RCC 7860 (cell line): ENCODE data around the gene SLC34A3.

Experiments
- DNase-seq: peaks from one replicate; pipeline ENCODE4 v3.0.0-alpha.2; 2015; ENCODE audit warnings: low spot score
- FAIRE-seq: peaks from 2 replicates; lab custom pipeline; 2012; peaks lifted over from hg19 to GRCh38; lab: Jason Lieb, UNC

Gene SLC34A3

DNA sequence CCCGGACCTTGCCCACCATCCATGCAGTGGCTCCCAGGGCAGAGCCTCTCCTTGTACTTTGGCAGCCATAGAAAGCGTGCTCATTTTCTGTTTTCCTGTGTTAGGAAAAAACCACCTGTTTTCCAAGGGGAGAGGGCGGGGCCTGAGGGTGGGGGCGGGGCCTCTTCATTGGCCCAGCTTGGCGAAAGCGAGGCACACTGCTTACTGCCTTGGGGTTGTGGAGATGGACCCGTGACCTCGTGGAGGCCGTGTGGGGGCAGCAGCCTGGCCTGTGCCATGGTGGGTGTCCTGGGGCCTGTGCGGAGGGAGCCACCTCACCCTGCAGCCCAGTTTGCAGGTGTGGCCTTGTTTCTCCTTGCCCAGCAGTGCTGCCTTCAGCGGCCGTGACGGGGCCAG lies 42.4 kb downstream of the SLC34A3 start:
- FAIRE-seq (no peak), DNase-seq (no peak)

DNA sequence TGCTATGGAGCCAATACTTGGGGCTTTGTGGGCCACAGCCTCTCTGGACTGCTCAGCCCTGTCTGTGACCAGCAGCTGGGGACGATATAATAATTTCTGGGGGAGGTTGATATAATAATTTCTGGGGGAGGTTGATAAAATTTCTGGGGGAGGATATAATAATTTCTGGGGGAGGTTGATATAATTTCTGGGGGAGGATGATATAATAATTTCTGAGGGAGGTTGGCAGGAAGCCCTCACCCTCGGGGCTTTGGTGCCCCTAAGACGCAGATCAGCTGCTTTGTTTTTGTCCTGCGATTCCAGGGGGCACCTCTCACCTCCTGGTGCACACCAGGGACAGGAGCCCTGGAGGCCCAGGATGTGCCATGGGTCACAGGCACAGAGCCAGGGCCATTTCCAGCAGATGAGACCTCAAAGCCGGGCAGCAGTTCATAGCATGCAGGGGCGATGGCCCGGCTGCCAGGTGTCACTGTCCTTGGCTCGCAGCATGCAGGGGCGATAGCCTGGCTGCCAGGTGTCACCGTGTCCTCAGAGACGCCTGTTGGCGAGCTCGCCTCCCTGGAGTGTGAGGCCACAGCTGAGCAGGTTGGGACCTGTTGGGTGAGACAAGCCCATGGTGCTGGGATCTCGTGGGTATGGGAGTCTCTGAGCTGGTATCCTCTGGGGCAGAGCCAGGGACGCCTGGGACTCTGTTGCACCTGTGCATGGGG lies 43.1 kb downstream of the SLC34A3 start:
- FAIRE-seq = no peak
- no peak for DNase-seq

DNA sequence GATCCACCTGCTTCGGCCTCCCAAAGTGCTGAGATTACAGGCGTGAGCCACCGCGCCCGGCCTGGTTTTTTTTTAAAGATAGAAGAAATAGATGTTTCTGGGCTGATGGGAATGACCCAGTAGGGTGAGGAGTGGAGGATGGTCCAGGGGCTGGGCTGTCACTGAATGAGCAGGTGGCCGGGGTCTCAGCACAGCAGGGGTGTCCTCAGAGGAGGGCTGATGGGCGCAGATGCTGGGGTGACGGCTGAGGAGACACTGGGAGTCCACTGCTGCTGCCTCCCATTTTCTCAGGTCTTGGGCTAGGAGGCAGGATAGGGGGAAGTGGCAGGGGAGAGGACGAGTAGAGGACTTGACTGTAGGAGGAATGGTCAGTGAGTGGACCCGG lies 44.5 kb downstream of the SLC34A3 start:
- no peak for DNase-seq
- no peak for FAIRE-seq

DNA sequence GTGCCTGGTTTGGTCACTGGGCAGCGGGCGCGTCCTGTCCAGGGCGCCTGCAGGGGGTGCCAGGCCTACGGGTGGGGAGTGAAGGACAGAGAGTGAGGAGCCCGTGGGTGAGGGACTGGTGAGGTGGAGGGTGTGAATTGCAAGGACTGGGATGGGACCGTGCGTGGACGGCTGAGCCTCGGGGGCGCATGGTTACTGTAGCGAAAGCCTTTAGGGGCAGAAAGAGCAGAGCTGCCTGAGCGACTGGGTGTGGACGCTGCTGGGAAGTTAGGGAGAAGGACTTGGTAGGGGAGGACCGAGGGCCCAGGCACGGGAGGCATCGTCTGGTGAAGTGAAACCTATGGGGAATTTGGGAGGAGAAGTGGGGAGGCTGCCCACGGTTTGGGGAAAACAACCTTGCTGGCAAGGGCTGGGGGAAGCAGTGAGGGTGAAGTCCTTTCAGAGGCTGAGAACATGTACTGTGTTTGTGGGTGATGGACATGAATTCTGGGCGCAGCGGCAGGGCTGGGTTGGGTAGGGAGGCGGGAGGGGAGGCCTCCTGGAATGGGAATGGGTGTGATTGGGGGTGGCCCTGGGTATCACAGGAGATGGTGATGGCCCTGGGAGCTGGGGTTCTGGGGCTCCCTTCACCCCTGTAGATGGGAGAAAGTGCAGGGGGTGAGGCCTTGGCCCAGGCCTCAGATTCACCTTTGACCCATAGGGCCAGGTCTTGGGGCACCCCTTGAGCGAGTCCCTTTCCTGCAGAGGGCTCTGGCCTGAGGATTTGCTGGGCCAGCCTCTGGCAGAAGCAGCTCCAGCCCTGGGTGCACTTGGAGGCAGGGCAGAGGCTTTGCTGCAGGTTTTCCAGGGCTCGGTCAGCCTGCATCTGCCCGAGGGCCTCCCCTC lies 45.1 kb downstream of the SLC34A3 start:
- DNase-seq (no peak), FAIRE-seq (no peak)

GRCh38 chr9:137276473-137277328 lies 46.0 kb downstream of the SLC34A3 start:
- FAIRE-seq = no peak

GRCh38 chr9:137277329-137278041 lies 46.8 kb downstream of the SLC34A3 start, which contains the start of gene TOR4A:
TOR4A (plus strand) TSS chr9:137277726; CDS start chr9:137278690, 964 bp downstream.
- DNase-seq (peak; percentile 90), FAIRE-seq (peak; percentile 84)

More at GRCh38 chr9:137276473-137277328, 46.0 kb downstream of the SLC34A3 start:
- no peak for DNase-seq

DNA sequence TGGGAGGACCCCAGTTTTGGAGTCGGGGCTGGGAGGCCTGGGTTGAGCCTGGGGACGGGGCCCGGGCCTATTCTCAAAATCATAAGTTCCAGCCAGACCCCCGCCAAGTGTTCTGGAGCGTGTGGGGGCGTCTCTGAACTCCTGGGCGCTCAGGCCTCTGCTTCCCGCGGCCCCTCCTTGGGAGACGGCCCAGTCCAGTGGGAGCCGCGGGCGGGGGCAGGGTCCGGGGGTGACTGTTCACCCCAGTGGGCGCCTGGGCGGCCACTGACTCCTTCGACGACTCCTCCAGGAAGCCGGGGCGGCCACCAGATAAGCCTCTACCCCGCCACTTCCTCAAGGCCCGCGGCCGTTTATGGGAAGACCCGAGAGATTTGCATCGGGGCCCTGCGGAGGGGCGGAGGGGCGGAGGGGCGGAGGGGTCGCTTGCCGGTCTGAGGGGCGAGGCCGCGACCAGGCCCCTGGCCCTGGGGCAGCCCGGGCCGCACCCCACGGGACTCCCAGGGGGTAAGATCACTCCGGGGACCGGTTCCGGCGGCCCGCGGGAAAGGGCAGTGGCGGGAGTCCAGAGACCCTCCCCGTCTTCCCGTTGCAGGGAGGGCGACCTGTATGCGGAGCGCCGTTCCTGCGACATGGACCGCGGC lies 47.5 kb downstream of the SLC34A3 start:
- DNase-seq (no peak), FAIRE-seq (no peak)

- FAIRE-seq = no peak
- DNase-seq = no peak
Measured at GRCh38 chr9:137278721-137279711, 48.3 kb downstream of the SLC34A3 start.

GRCh38 chr9:137279741-137280473 lies 49.2 kb downstream of the SLC34A3 start:
- DNase-seq (no peak), FAIRE-seq (no peak)

- FAIRE-seq (no peak), DNase-seq (no peak)
Measured at GRCh38 chr9:137280474-137281344, 50.0 kb downstream of the SLC34A3 start.

DNA sequence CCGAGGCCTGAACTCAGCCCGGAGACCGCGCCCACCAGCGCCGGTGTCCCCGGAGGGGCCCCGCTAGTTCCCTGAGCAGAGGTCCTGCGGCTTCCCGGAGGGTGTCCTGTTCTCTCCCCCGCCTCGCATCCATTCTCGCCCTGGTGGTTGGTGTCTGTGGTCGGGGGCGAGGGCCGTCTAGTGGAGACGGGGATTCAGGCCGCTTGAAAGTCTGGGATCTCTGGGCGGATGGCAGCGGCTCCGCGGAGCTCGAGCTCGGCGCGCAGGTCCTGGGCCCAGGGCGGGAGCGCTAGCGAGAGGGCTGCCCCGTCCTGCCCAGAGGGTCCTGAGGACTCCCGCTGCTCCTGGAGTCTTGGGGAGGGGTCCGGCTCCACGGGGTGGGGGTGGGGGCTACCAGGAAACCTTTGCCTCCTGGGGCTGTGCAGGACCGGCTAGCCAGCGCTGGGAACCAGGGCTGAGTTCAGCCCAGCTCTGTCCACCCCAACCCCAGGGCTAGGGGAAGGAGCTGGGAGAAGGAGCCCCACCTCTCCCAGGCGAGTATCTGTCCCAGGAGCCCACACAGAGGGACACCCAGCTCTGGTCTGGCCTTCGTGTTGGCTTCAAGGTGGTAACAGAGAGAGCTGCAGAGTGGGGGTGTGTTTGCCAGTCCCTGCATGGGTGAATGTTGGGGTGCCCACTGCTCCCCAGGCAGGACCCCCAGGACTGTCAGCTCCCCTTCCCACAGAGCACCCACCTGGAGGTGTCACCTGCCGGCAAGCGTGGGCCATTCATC lies 50.8 kb downstream of the SLC34A3 start:
- FAIRE-seq (no peak), DNase-seq (no peak)
